Ectodermal cell (in vitro differentiated cells): ENCODE data around the gene EXOC5.
"Not testable (repeated sequence)": the region's sequence is repeated elsewhere in the genome, so short reads cannot be mapped to it uniquely, and the experiment has no call there.

Source experiments
- H3K27ac ChIP-seq: 2 replicates; pipeline ENCODE4 v1.7.0; 2013; ENCODE audit warnings: mild to moderate bottlenecking, low read depth, low read length; ENCODE audit not compliant: insufficient read depth, poor library complexity, severe bottlenecking
- H3K27me3 ChIP-seq: 2 replicates; pipeline ENCODE4 v1.7.0; 2013; ENCODE audit warnings: mild to moderate bottlenecking, low read length; ENCODE audit not compliant: insufficient read depth, control insufficient read depth, poor library complexity, severe bottlenecking
- H3K36me3 ChIP-seq: one replicate; pipeline ENCODE4 v1.7.0; 2013; ENCODE audit warnings: low read length; ENCODE audit not compliant: control insufficient read depth, insufficient read depth
- H3K4me1 ChIP-seq: one replicate; pipeline ENCODE4 v1.7.0; 2013; ENCODE audit warnings: low read length; ENCODE audit not compliant: control insufficient read depth, insufficient read depth
- H3K4me3 ChIP-seq: 2 replicates; pipeline ENCODE4 v1.7.0; 2013; ENCODE audit warnings: low read depth, low read length, control low read depth; ENCODE audit not compliant: insufficient read depth
- H3K9me3 ChIP-seq: 2 replicates; pipeline ENCODE4 v1.7.0; 2013; ENCODE audit warnings: mild to moderate bottlenecking, low read length, moderate library complexity; ENCODE audit not compliant: control insufficient read depth
- WGBS, 2 experiments: methylation state at CpG; one replicate each; pipeline ENCODE4 v1.1.7; 2013; ENCODE audit warnings: missing lambda C conversion rate in 2 of 2; 5-methylcytosine and 5-hydroxymethylcytosine counted together

The EXOC5 gene

DNA sequence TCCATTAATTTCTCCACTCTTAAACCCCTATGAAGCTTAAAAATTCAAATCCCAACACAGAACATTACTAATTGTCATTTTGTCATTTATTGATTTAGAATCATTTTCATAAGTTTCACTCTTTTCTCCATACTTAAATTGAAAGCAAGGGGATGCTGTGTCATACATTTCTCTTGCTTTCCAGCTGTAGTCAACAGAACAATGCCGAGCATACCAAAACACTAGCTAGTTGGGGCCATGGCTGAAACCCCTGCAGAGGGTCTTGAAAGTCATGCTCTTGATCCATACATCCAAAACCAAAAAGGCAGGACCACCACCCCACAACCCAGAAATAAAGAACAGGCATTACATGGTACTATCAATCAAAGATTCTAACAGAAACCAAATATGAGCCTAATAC is 9.0 kb downstream of the EXOC5 start:
- Histone ChIP-seq H3K27me3 (no peaks in the 10 kb centered on the region), H3K36me3 (no peaks in the 10 kb centered on the region), H3K4me3 (no peak overlapping the region), H3K9me3 (no peaks in the 10 kb centered on the region), H3K4me1 (no peaks in the 10 kb centered on the region), H3K27ac (no peak overlapping the region)
- WGBS, 2 experiments = 62 to 93% methylated on average over 1 of the region's 1 CpG

GRCh38 chr14:57258221-57258620 is 10.5 kb downstream of the EXOC5 start:
- not testable (repeated sequence) for H3K9me3 ChIP-seq, H3K4me3 ChIP-seq, H3K27ac ChIP-seq, H3K36me3 ChIP-seq, H3K27me3 ChIP-seq, H3K4me1 ChIP-seq
- 88 to 100% methylated on average over 2 of the region's 2 CpGs for whole genome bisulfite sequencing, 2 experiments

DNA sequence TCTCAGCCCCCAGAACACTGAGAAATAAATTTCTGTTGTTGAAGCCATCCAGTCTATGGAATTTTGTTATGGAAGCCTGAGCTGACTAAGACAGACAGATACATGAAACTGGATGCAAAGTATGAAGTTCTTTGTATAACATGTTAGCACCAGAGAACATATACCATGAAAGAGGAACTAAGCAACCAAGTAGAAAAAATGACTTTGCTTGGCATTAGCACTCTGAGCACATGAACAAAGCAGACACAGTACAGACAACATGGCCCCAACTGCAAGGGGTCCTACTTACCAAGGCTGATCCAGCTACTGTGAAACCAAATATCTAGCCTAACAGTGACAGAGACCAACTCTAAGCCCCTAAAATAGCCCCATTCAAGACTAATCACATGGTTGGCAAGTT is 13.8 kb downstream of the EXOC5 start:
- Histone ChIP-seq H3K36me3 (no peaks in the 10 kb centered on the region), H3K9me3 (no peaks in the 10 kb centered on the region), H3K27me3 (no peaks in the 10 kb centered on the region)

DNA sequence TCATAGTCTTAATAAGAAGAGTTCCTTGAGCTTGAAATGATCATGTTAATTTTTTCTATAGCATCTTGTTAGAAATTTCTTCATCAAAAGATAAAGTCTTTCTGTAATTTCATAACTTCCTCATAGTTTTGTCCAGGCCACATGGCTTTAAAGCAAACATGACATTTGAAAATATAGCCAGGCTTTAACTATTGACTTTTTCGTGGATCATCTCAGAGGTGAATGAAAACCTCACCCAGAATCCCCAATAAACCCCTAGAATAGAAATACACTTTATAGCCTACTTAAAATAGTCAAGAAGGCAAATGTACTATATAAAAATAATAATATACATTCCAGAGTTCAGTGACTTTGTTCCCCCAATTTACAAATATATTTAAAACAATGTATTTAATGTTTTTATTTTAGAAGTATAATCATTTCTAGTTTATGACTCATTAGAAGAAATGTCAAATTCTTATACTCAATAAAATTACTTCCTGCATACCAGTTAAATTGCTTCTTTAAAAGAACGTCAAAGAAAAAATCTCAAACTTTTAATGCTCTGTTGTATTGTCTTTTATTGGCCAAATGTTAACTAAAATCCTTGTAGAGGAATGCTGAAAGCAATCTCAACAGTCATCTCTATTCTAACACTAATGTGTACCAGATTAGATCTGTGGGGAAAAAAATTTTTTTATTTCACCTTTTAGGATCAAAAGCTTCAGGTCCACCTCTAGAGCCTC is 21.6 kb downstream of the EXOC5 start:
- 93 to 96% methylated on average over 2 of the region's 2 CpGs for WGBS, 2 experiments
- peaks cover 5% of the 10 kb centered on the region for H3K36me3 ChIP-seq

More for the DNA sequence above, 13.8 kb downstream of the EXOC5 start:
- no peaks in the 10 kb centered on the region for H3K4me1 ChIP-seq
- no peak overlapping the region for H3K27ac ChIP-seq
- no peak overlapping the region for H3K4me3 ChIP-seq

DNA sequence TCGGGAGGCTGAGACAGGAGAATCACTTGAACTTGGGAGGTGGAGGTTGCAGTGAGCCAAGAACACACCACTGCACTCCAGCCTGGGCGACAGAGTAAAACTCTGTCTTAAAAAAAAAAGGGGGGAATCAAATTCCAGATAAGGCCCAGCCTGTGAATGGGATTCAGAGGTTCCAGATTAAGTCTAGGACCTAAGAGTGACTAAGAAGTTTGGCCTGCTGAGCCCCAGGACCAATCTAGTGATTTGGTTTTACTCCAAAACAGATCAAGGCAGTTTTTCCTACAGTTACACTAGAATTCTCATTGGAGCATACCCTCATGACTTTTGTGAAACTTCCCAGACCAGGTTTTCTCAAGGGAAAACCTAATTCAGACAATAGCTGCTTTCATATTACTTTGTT is 22.8 kb downstream of the EXOC5 start:
- Histone ChIP-seq H3K9me3 (no peaks in the 10 kb centered on the region), H3K4me3 (no peak overlapping the region), H3K27me3 (no peaks in the 10 kb centered on the region), H3K27ac (no peak overlapping the region), H3K36me3 (peaks cover 5% of the 10 kb centered on the region), H3K4me1 (no peaks in the 10 kb centered on the region)
- 88 to 91% methylated on average over 2 of the region's 2 CpGs for WGBS, 2 experiments

More for the DNA sequence above, 21.6 kb downstream of the EXOC5 start:
- Histone ChIP-seq H3K4me1 (no peaks in the 10 kb centered on the region), H3K27ac (no peak overlapping the region), H3K9me3 (no peaks in the 10 kb centered on the region), H3K4me3 (no peak overlapping the region), H3K27me3 (no peaks in the 10 kb centered on the region)

DNA sequence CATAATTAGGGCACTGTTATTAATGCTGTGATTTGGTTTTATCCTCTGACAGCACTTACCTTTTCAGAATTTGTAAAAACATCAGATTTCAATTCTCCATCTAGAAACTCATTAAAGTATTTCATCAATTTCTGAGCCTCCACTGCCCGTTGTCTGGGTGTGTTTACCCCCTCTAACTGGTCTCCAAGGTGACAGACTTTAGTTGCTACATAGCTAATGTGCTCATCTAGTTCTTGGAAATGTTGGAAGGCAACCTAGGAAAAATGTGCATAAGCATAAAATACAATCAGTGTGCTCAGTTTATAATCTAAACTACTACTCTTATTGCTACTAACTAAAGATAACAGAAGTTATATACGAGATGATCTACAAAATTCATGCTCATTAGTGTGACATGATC is 24.6 kb downstream of the EXOC5 start:
- WGBS, 2 experiments = 90 to 100% methylated on average over 2 of the region's 2 CpGs
- H3K36me3 ChIP-seq = peaks cover 5% of the 10 kb centered on the region

DNA sequence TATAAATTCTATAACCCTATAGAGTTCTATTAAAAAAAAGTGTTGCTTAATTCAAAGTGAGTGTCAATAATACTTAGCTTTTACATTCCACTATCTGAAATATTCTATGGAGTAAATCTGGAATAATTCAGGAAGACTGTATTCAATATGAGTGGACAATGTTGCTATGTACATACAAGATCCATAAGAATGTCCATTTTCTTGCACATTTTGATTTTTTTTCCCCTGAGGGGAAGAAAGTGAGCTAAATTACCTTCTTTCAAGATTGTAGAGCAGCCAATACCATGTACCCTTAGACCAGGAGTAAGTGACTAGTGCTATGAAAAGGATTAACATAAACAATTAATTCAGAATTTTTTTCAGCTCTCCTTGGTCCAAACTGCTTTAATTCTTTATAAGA is 25.4 kb downstream of the EXOC5 start:
- H3K27me3 ChIP-seq = no peaks in the 10 kb centered on the region
- H3K36me3 ChIP-seq = peaks cover 5% of the 10 kb centered on the region

More for the DNA sequence above, 24.6 kb downstream of the EXOC5 start:
- Histone ChIP-seq H3K4me1 (no peaks in the 10 kb centered on the region), H3K27ac (no peak overlapping the region), H3K27me3 (no peaks in the 10 kb centered on the region), H3K4me3 (no peak overlapping the region), H3K9me3 (no peaks in the 10 kb centered on the region)

DNA sequence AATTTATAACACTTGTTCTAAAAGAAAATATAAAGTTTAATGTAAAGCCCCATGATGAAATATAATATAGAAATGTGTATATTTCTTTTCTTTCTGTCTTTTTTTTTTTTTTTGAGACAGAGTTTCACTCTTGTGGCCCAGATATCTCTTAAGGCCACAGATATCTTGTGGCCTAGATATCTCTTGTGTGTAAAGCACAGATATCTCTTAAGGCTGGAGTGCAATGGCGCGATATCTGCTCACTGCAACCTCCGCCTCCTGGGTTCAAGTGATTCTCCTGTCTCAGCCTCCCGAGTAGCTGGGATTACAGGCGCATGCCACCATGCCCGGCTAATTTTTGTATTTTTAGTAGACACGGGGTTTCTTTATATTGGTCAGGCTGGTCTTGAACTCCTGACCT is 28.6 kb downstream of the EXOC5 start:
- not testable (repeated sequence) for H3K9me3 ChIP-seq, H3K36me3 ChIP-seq, H3K27me3 ChIP-seq, H3K27ac ChIP-seq, H3K4me3 ChIP-seq, H3K4me1 ChIP-seq
- WGBS, 2 experiments = 92 to 97% methylated on average over 7 of the region's 7 CpGs

More for the DNA sequence above, 25.4 kb downstream of the EXOC5 start:
- H3K4me1 ChIP-seq = no peaks in the 10 kb centered on the region
- no peak overlapping the region for H3K27ac ChIP-seq
- H3K9me3 ChIP-seq = no peaks in the 10 kb centered on the region
- H3K4me3 ChIP-seq = no peak overlapping the region

DNA sequence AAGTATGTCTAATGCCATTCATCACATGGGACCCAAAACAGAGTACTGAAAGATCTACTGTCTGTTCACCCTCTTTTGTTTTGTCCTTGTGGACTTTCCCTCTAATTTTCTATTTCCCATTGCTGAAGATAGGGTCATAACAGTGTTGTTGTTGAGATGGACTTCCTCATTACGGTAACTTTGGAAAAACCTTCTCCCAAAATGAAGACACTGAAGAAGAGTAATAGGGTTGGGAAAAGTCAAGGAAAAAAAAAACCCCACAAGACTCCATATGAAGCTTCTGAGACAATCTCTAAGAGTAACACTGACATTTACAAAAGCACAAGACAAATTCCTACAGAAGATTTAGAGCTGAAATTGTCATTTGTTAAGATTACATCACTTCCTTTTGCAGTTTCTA is 36.7 kb downstream of the EXOC5 start:
- Histone ChIP-seq H3K4me3 (no peak overlapping the region), H3K27ac (no peak overlapping the region), H3K36me3 (peaks cover 36% of the 10 kb centered on the region), H3K27me3 (no peaks in the 10 kb centered on the region), H3K9me3 (no peaks in the 10 kb centered on the region), H3K4me1 (no peaks in the 10 kb centered on the region)
- WGBS, 2 experiments = no CpG with 5 or more reads among the region's 1 CpG

DNA sequence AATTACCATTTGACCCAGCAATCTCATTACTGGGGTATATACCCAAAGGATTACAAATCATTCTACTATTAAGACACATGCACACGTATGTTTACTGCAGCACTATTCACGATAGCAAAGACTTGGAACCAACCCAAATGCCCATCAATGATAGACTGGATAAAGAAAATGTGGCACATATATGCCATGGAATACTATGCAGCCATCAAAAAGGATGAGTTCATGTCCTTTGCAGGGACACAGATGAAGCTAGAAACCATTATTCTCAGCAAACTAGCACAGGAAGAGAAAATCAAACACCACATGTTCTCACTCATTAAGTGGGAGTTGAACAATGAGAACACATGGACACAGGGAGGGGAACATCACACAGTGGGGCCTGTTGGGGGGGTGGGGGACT is 40.4 kb downstream of the EXOC5 start:
- H3K4me3 ChIP-seq, H3K27me3 ChIP-seq, H3K27ac ChIP-seq, H3K9me3 ChIP-seq, H3K4me1 ChIP-seq: not testable (repeated sequence)
- peaks cover 33% of the 10 kb centered on the region for H3K36me3 ChIP-seq
- WGBS, 2 experiments = 88 to 100% methylated on average over 2 of the region's 2 CpGs

- Histone ChIP-seq H3K27me3 (no peaks in the 10 kb centered on the region), H3K9me3 (no peaks in the 10 kb centered on the region), H3K4me3 (no peak overlapping the region), H3K36me3 (peaks cover 29% of the 10 kb centered on the region), H3K27ac (no peak overlapping the region), H3K4me1 (no peaks in the 10 kb centered on the region)
- WGBS, 2 experiments = 94% methylated on average over 2 of the region's 2 CpGs
Observed at GRCh38 chr14:57227083-57227482, 41.6 kb downstream of the EXOC5 start.
